Hepatocyte (in vitro differentiated cells): ENCODE data around the gene ELF5.

Experiments used
- EZH2 ChIP-seq: fragments of 200-600 bp; sonication (generic); IDR thresholded peaks from 2 replicates; pipeline ENCODE4 v1.6.1; 2016; ENCODE audit warnings: antibody characterized with exemption, mild to moderate bottlenecking, borderline replicate concordance
- EZH2phosphoT487 ChIP-seq: fragments of 200-600 bp; sonication (generic); IDR thresholded peaks from one replicate; pipeline ENCODE4 v1.6.1; 2018; ENCODE audit warnings: antibody characterized with exemption, mild to moderate bottlenecking, low read depth, moderate library complexity; ENCODE audit not compliant: unreplicated experiment, severe bottlenecking
- TF ChIP-seq, protein P1 (sequence below): fragments of 200-600 bp; sonication (generic); IDR thresholded peaks from 2 replicates; pipeline ENCODE4 v1.5.1; 2016; ENCODE audit warnings: antibody characterized with exemption, mild to moderate bottlenecking; ENCODE audit not compliant: poor library complexity

DNA sequence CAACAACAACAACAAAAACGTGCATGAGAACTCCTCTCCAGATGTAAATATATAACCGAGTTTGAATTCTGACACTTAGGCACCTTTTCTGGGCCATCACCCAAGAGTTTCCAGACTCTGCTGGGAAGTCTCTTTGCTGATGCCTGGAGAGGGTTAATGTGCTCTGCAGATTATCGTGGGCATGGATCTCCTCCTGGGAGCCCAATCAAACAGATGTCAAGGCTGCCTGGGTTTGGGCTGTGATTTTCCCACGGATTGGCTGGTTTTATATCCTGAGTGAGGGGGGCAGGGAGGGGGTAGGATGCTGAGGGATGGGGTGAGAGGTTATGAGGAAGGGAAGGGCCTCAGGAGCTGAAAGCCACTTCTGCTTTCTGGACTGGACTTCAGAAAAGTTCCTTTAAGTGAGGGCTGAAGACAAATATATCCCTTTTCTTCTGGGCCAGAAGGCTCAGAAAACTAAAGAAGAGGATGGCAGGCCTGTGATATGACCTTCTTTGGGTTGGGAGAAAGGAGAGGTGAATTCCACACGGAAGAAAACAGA lies 4.2 kb downstream of the ELF5 start:
- TF ChIP-seq, protein P1, sequence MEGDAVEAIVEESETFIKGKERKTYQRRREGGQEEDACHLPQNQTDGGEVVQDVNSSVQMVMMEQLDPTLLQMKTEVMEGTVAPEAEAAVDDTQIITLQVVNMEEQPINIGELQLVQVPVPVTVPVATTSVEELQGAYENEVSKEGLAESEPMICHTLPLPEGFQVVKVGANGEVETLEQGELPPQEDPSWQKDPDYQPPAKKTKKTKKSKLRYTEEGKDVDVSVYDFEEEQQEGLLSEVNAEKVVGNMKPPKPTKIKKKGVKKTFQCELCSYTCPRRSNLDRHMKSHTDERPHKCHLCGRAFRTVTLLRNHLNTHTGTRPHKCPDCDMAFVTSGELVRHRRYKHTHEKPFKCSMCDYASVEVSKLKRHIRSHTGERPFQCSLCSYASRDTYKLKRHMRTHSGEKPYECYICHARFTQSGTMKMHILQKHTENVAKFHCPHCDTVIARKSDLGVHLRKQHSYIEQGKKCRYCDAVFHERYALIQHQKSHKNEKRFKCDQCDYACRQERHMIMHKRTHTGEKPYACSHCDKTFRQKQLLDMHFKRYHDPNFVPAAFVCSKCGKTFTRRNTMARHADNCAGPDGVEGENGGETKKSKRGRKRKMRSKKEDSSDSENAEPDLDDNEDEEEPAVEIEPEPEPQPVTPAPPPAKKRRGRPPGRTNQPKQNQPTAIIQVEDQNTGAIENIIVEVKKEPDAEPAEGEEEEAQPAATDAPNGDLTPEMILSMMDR: no peak
- no peak for TF ChIP-seq EZH2phosphoT487
- no peak for TF ChIP-seq EZH2
